Fibroblast of villous mesenchyme (primary cell): ENCODE measurements around the gene TEKT2. TPM values are rescaled to one million over a fixed set of nuclear protein-coding genes. Genes with fewer than 3 reads are reported as not detected.

Source experiments
- DNase-seq: peaks from one replicate; pipeline ENCODE4 v3.0.0-alpha.2; 2010; ENCODE audit warnings: low read depth
- H3K4me3 ChIP-seq: 2 replicates; pipeline ENCODE4 v1.5.1; 2011; ENCODE audit warnings: low read depth, mild to moderate bottlenecking, low read length
- CTCF ChIP-seq: IDR thresholded peaks from 2 replicates; pipeline ENCODE4 v1.5.1; 2012; ENCODE audit warnings: low read depth, mild to moderate bottlenecking, low read length; ENCODE audit not compliant: insufficient read depth
- total RNA-seq: library from RNA; depleted of rRNA; stranded (reverse); fragments of >200 nt; gene quantifications from 2 replicates; pipeline ENCODE4 v1.2.3, GENCODE V29; 2012

The TEKT2 gene
- total RNA-seq, 1 donor = not detected

- TF ChIP-seq CTCF = no peak
- no peak overlapping the region for H3K4me3 ChIP-seq
- no peak for DNase-seq
Measured at GRCh38 chr1:36080801-36081200, 3.1 kb upstream of the TEKT2 start.

GRCh38 chr1:36081926-36082485 lies 1.9 kb upstream of the TEKT2 start:
- DNase-seq = no peak
- no peak for TF ChIP-seq CTCF
- H3K4me3 ChIP-seq = no peak overlapping the region

GRCh38 chr1:36083219-36083618 lies 675 bp upstream of the TEKT2 start:
- no peak for TF ChIP-seq CTCF
- H3K4me3 ChIP-seq = no peak overlapping the region
- no peak for DNase-seq

- TF ChIP-seq CTCF = no peak
- no peak for DNase-seq
- peak overlapping the region; percentile 58 for H3K4me3 ChIP-seq
Measured at GRCh38 chr1:36084497-36085115, 712 bp downstream of the TEKT2 start.

- no peak for TF ChIP-seq CTCF
- H3K4me3 ChIP-seq = no peak overlapping the region
- no peak for DNase-seq
Measured at GRCh38 chr1:36085126-36085525, 1.2 kb downstream of the TEKT2 start.

GRCh38 chr1:36085686-36086526 lies 2.0 kb downstream of the TEKT2 start:
- H3K4me3 ChIP-seq = no peak overlapping the region
- DNase-seq = no peak
- TF ChIP-seq CTCF = no peak
